Prostate gland (tissue), 2 donors: ENCODE data around the gene CLDN5.

Experiments
- POLR2A ChIP-seq: fragments of 450-650 bp; IDR thresholded peaks from one replicate; pipeline ENCODE4 v1.6.1; 2016; ENCODE audit warnings: antibody characterized with exemption, mild to moderate bottlenecking
- TF ChIP-seq, protein P1 (sequence below), 4 experiments: fragments of 200-600 bp in 2 of 4; fragments of 450-650 bp in 2 of 4; sonication (generic) in 2 of 4; IDR thresholded peaks; 1 replicate in 3 of 4; 2 replicates in 1 of 4; pipeline ENCODE4 v1.5.1; 2016 to 2019; ENCODE audit warnings: antibody characterized with exemption in 4 of 4, mild to moderate bottlenecking in 2 of 4, moderate library complexity in 2 of 4

DNA sequence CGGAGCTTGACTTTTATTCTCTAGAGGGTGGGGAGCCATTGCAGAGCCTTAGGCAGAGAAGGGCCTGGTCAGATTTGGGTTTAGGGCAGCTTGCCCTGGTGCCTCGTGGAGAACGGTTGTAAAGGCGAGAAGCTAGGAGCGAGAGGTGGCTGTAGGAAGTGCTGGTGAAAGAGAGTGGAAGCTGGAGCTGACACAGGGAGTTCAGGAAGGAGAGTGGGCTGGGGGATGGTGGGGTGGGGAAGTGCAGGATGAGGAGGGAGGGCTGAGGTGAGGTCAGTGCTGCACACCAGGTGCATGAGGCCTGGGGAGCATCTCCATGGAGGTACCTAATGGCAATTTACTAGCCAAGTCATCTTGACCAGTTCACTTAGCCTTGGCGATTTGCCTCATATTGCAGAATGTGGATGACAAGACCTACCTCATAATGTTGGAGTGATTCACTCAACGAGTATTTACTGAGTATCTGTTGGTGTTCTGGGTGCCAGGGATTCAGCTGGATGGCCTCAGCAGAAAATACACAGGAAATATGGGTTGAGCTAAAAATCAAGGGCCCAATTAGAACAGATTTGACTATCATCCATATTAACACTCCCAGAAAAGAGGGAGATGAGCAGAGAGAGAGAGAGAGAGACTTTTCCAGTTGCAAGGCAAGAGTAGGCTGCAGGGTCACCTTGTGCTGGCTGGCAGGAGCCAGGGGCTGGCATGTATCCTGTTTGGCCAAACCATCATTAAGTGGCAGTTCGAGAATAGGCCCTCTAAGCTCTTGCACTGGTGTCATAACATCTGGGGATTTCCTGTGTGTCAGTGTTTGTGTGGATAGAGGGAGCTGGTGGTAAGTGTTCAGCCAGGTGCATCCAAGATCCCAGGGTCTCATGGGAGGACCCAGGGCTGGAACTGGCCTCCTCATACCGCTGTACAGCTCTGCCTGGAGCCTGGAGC, 44.4 kb upstream of the CLDN5 start:
- no peak for TF ChIP-seq POLR2A
- TF ChIP-seq, protein P1, sequence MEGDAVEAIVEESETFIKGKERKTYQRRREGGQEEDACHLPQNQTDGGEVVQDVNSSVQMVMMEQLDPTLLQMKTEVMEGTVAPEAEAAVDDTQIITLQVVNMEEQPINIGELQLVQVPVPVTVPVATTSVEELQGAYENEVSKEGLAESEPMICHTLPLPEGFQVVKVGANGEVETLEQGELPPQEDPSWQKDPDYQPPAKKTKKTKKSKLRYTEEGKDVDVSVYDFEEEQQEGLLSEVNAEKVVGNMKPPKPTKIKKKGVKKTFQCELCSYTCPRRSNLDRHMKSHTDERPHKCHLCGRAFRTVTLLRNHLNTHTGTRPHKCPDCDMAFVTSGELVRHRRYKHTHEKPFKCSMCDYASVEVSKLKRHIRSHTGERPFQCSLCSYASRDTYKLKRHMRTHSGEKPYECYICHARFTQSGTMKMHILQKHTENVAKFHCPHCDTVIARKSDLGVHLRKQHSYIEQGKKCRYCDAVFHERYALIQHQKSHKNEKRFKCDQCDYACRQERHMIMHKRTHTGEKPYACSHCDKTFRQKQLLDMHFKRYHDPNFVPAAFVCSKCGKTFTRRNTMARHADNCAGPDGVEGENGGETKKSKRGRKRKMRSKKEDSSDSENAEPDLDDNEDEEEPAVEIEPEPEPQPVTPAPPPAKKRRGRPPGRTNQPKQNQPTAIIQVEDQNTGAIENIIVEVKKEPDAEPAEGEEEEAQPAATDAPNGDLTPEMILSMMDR (IDR thresholded peaks at IDR 0.05) = no peak
